ENCODE results near the gene ROR1.
"Not testable (repeated sequence)": the region's sequence is repeated elsewhere in the genome, so short reads cannot be mapped to it uniquely, and the experiment has no call there.

The ROR1 gene

GRCh38 chr1:64104585-64104984 lies 330.8 kb downstream of the ROR1 start:
- not testable (repeated sequence) for DNase-seq (ENCODE audit: low spot score)

GRCh38 chr1:64107118-64107519 lies 333.3 kb downstream of the ROR1 start:
- no peak for DNase-seq (ENCODE audit: low spot score)

- no peak for DNase-seq (ENCODE audit: low spot score)
Observed at GRCh38 chr1:64107632-64108031, 333.8 kb downstream of the ROR1 start.

- no peak for DNase-seq (ENCODE audit: low spot score)
Observed at GRCh38 chr1:64110924-64111777, 337.3 kb downstream of the ROR1 start.

GRCh38 chr1:64111787-64112186 lies 338.0 kb downstream of the ROR1 start:
- DNase-seq (ENCODE audit: low spot score): no peak

- no peak for DNase-seq (ENCODE audit: low spot score)
Observed at GRCh38 chr1:64112281-64112680, 338.5 kb downstream of the ROR1 start.

GRCh38 chr1:64114012-64114525 lies 340.3 kb downstream of the ROR1 start:
- DNase-seq (ENCODE audit: low spot score): no peak

- no peak for DNase-seq (ENCODE audit: low spot score)
Observed at GRCh38 chr1:64116537-64116936, 342.7 kb downstream of the ROR1 start.

GRCh38 chr1:64117492-64117891 lies 343.7 kb downstream of the ROR1 start:
- no peak for DNase-seq (ENCODE audit: low spot score)

GRCh38 chr1:64121766-64122385 lies 348.1 kb downstream of the ROR1 start:
- DNase-seq (ENCODE audit: low spot score): no peak

GRCh38 chr1:64122588-64122987 lies 348.8 kb downstream of the ROR1 start:
- DNase-seq (ENCODE audit: low spot score): no peak

GRCh38 chr1:64124704-64125440 lies 351.1 kb downstream of the ROR1 start:
- no peak for DNase-seq (ENCODE audit: low spot score)

- DNase-seq (ENCODE audit: low spot score): no peak
Observed at GRCh38 chr1:64126581-64126980, 352.8 kb downstream of the ROR1 start.

- no peak for DNase-seq (ENCODE audit: low spot score)
Observed at GRCh38 chr1:64127297-64127696, 353.5 kb downstream of the ROR1 start.

- no peak for DNase-seq (ENCODE audit: low spot score)
Observed at GRCh38 chr1:64129701-64130100, 355.9 kb downstream of the ROR1 start.

- peak; percentile 14 for DNase-seq (ENCODE audit: low spot score)
Observed at GRCh38 chr1:64131155-64131554, 357.3 kb downstream of the ROR1 start.

GRCh38 chr1:64133036-64133435 lies 359.2 kb downstream of the ROR1 start:
- DNase-seq (ENCODE audit: low spot score): no peak

GRCh38 chr1:64135462-64136223 lies 361.8 kb downstream of the ROR1 start:
- DNase-seq (ENCODE audit: low spot score): no peak

GRCh38 chr1:64136296-64136695 lies 362.5 kb downstream of the ROR1 start:
- no peak for DNase-seq (ENCODE audit: low spot score)

- DNase-seq (ENCODE audit: low spot score): peak; percentile 77
Observed at GRCh38 chr1:64136752-64137411, 363.1 kb downstream of the ROR1 start.

GRCh38 chr1:64137412-64137803 lies 363.6 kb downstream of the ROR1 start:
- DNase-seq (ENCODE audit: low spot score): no peak

Measured in iPS-NIHi11 (cell line).